Right cardiac atrium (tissue), 5 donors: ENCODE measurements around the gene INAFM1. TPM values are rescaled to one million over a fixed set of nuclear protein-coding genes. Genes with fewer than 3 reads are reported as not detected.
"Not testable (repeated sequence)": the region's sequence is repeated elsewhere in the genome, so short reads cannot be mapped to it uniquely, and the experiment has no call there.

Experiments used
- ATAC-seq, 2 donors: fragments of 200-7000 bp; cut with Tn5 transposase; one replicate each; pipeline versions ENCODE4 v1.8.0 to v1.9.1; 2020; ENCODE audit warnings: moderate library complexity in 2 of 2, mild to moderate bottlenecking in 1 of 2
- DNase-seq, 3 donors: peaks; one replicate each; pipeline ENCODE4 v3.0.0-alpha.2; 2020
- H3K27ac ChIP-seq: one replicate; pipeline ENCODE4 v1.5.1; 2013; ENCODE audit warnings: mild to moderate bottlenecking, low read length, control low read depth, moderate library complexity
- H3K27me3 ChIP-seq: one replicate; pipeline ENCODE4 v1.6.1; 2013; ENCODE audit not compliant: control insufficient read depth, insufficient read depth
- H3K4me1 ChIP-seq: one replicate; pipeline ENCODE4 v1.6.1; 2013; ENCODE audit warnings: low read length; ENCODE audit not compliant: control insufficient read depth, insufficient read depth
- H3K4me3 ChIP-seq: one replicate; pipeline ENCODE4 v1.5.1; 2013; ENCODE audit warnings: low read length, control low read depth
- H3K9me3 ChIP-seq: one replicate; pipeline ENCODE4 v1.6.1; 2013; ENCODE audit warnings: low read length; ENCODE audit not compliant: control insufficient read depth
- WGBS: extraction: QIAGEN DNeasy Blood & Tissue Kit; methylation state at CpG from one replicate; pipeline ENCODE4 v1.1.7; 2013; 5-methylcytosine and 5-hydroxymethylcytosine counted together
- intact Hi-C, 4 donors: fragments of 100-400 bp; cut with DNase I; formaldehyde crosslinking; loops; one replicate each; pipeline versions ENCODE4 v1.11.0 to v1.14.0; 2022 to 2023
- polyA plus RNA-seq: library from polyadenylated mRNA; stranded (reverse); fragments of 200-250 nt; gene quantifications from one replicate; pipeline ENCODE4 v1.2.3, GENCODE V29; 2013
- total RNA-seq, 4 donors: library from RNA; stranded (reverse); fragmentation: NEBNext Ultra II Directional; extraction: Animal tissue kit (Norgen Biotek cat#: 25700); gene quantifications; one replicate each; pipeline ENCODE4 v1.2.1, GENCODE V29; 2021
- donor health status: healthy with polysubstance abuse.
- donor health status: DM: no; HTN: yes; CAD: no.
- donor health status: DM: no; HTN: no; CAD: no.
- donor health status: DM: no; HTN: yes; CAD: no; lungs with severe emphysema.
- donor health status: DM: yes; HTN: yes; CAD: no.

INAFM1 gene
- total and polyA plus RNA-seq, 5 donors = 7.0 to 16.9 (median 14.1) TPM

DNA sequence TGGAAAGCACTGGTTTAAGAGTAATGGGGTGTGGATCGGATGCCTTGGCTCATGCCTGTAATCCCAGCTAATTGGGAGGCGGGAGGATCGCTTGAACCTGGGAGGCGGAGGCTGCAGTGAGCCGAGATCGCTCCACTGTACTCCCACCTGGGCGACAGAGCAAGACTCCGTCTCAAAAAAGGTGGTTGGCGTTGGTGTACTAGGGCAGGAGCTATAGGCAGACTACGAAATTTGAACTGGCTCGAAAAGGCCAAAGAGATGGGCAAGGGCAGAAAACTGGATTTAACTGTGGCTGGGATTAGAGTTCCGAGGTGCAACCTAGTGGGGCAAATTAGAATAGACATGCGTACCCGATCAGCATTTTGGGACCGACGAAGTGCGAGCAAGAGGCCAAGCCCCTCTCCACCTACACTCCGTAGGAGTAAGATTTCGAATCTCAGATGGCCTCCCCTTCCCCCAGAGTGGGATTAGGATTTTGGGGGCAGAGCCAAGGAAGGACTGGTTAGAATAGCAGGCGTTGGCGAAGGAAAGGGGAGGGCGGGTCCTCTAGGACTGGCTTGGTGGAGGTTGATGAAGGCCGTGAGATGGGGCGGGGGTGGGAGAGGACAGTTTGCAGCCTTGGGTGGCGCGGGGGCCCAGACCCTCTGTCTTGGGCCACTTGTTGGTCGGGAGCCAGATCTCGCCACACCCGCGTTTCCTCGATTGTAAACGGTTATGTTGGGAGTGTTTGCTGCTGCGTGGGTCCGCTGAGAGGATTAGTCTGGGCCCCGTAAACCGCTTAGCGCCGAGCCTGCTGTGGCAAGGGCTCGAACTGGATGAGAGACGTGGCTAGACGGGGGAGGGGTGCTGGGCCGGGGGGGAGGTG, 2.0 kb upstream of the INAFM1 start:
- Histone ChIP-seq H3K4me1 (no peaks in the 10 kb centered on the region), H3K27ac (peak overlapping the region; percentile 94), H3K9me3 (no peaks in the 10 kb centered on the region), H3K4me3 (peak overlapping the region; percentile 61), H3K27me3 (no peaks in the 10 kb centered on the region)
- intact Hi-C loops = no loop called here
- ATAC-seq (peak in 1 of 2 donors; percentile 0), DNase-seq (peak; percentile 63 to 84 (median 82))
- 30% methylated on average over 42 of the region's 42 CpGs for WGBS

DNA sequence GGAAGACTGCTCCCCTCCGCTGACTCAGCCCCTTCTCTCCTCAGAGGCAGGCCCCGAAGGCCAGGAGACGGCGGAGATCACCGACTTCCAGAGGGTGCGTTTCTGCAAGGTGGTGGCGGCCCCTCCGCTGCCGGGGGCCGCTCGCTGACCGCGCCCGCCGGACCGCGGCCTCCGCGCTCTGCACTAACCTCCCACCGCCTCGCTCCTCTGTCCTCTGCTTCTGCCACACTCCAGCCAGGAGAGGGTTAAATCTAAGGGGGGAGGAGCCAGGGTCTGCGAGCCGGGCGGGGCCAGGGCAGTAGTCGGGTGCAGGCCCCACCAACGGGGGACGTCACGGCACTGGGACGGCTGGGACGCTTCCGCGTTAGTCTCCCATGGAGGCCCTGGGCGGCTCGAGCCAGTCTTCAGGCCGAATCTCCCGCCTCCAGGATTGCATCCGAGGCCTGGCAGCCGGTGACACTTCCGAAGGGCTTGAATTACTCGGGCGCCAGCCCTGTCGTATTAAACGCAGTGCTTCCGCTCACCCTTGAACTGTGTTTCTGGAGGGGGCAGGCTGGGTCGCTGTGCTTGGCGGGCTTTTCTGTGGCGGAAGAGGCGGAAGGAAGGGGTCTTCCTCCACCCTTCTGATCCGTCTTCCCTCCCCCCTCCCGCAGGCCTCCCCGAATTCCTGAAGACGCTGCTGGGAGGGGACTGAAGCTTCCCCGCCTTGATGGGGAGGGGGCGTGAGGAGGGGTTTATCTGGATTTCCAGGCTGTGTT, 1.2 kb upstream of the INAFM1 start:
- H3K27me3 ChIP-seq = no peaks in the 10 kb centered on the region
- intact Hi-C loops = no loop called here
- peak overlapping the region; percentile 61 for H3K4me3 ChIP-seq
- H3K4me1 ChIP-seq = no peaks in the 10 kb centered on the region
- H3K27ac ChIP-seq = peak overlapping the region; percentile 94
- WGBS = under 1% methylated on average over 54 of the region's 54 CpGs
- no peaks in the 10 kb centered on the region for H3K9me3 ChIP-seq
- peak; percentile 86 for ATAC-seq
- DNase-seq = peak; percentile 95 to 98 (median 97)

DNA sequence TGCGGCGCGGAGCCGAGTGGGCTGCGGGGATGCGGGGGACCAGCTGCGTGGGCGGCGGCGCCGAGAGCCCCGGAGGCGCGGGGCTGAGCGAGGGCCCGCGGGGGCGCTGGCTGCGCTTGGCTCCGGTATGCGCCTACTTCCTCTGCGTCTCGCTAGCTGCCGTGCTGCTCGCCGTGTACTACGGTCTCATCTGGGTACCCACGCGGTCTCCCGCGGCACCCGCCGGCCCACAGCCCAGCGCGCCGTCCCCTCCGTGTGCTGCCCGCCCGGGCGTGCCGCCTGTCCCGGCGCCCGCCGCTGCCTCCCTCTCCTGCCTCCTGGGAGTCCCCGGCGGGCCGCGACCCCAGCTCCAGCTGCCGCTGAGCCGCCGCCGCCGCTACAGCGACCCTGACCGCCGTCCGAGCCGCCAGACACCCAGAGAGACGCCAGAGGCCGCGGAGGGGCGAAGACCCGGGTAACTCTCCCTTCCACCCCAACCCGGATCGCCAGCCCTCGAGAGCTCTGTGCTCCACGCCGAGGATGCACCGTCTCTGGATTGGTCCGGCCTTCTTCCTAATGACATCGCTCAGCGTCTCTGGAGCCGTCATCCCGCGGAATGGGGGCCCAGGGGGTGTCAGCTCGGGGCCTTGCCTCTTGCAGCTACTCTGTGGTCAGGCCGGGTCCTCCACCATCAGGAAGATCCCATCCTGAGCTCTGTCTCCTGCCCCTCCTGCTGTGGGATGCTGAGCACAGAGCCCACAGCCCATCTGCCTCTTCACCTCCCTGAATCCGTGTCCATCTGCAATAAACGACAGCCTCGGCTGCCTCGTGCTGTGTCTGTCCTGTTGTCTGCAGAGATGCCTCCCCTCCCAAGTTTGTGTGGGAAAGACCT, 441 bp downstream of the INAFM1 start:
- ATAC-seq (peak; percentile 0 to 1), DNase-seq (peak in 2 of 3 donors; percentile 63 to 79)
- intact Hi-C loops = loop anchor here in 1 of 4 donors (5.0 kb wide), 1 partner anchor 427 kb away; no protein-coding TSS in a partner anchor
- peak overlapping the region; percentile 61 for H3K4me3 ChIP-seq
- H3K9me3 ChIP-seq = no peaks in the 10 kb centered on the region
- H3K27me3 ChIP-seq = no peaks in the 10 kb centered on the region
- WGBS = 5% methylated on average over 81 of the region's 82 CpGs
- peak overlapping the region; percentile 27 for H3K27ac ChIP-seq
- H3K4me1 ChIP-seq = no peaks in the 10 kb centered on the region

DNA sequence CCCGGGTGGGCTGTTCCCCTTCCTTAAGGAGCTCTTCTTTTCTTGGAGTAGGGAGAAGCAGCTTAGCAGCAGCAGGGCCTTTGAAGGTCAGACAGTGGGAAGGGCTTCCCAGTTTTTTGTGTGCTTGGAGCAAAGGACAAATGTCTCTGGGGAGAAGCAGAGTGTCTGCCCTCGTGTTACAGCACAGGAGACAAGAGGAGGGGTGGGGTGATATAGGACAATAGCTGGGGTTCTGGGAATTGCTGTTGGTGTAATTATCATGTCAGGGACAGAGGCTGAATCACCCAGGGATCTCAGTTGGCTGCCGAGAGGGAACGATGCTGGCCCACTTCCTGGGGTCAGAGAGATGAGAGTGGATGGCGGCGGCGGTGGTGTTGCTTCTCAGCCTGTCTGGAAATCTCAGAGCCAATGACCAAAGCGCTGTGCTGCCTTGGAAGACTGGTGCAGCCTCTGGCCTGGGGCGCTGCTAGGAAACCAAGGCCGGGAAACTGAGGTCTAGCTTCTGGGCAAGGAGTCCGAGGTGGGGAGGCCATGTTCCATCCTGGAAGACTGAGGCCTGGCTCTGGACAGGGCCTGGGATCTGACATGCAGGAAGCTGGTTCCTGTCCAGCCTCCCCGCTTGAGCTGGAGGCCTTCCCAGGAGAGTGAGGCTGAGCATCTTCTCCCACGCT, 1.2 kb downstream of the INAFM1 start:
- Histone ChIP-seq H3K9me3 (no peaks in the 10 kb centered on the region), H3K27ac (peak overlapping the region; percentile 27), H3K4me3 (no peak overlapping the region), H3K4me1 (no peaks in the 10 kb centered on the region), H3K27me3 (no peaks in the 10 kb centered on the region)
- WGBS = 42% methylated on average over 13 of the region's 13 CpGs
- intact Hi-C loops = loop anchor here in 1 of 4 donors (5.0 kb wide), 1 partner anchor 426 kb away; no protein-coding TSS in a partner anchor
- ATAC-seq (peak in 1 of 2 donors; percentile 1), DNase-seq (peak; percentile 68 to 83 (median 82))

DNA sequence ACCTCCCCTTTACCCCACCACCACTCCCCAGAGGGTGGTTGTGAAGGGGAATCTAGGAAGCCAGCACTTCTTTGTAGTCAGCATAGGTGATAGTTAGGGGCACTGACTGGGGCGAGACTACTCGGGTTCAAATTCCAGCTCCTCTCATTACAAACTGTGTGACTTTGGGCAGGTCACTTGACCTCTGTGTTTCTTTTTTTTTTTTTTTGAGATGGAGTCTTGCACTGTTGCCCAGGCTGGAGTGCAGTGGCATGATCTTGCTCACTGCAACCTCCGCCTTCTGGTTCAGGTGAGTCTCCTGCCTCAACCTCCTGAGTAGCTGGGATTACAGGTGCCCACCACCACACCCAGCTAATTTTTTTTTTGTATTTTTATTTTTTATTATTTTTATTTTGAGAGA, 1.8 kb downstream of the INAFM1 start:
- H3K4me1 ChIP-seq, H3K4me3 ChIP-seq, H3K27me3 ChIP-seq, H3K27ac ChIP-seq, H3K9me3 ChIP-seq, DNase-seq, ATAC-seq: not testable (repeated sequence)
- WGBS = 86% methylated on average over 3 of the region's 3 CpGs
- intact Hi-C loops = loop anchor here in 1 of 4 donors (5.0 kb wide), 1 partner anchor 426 kb away; no protein-coding TSS in a partner anchor

DNA sequence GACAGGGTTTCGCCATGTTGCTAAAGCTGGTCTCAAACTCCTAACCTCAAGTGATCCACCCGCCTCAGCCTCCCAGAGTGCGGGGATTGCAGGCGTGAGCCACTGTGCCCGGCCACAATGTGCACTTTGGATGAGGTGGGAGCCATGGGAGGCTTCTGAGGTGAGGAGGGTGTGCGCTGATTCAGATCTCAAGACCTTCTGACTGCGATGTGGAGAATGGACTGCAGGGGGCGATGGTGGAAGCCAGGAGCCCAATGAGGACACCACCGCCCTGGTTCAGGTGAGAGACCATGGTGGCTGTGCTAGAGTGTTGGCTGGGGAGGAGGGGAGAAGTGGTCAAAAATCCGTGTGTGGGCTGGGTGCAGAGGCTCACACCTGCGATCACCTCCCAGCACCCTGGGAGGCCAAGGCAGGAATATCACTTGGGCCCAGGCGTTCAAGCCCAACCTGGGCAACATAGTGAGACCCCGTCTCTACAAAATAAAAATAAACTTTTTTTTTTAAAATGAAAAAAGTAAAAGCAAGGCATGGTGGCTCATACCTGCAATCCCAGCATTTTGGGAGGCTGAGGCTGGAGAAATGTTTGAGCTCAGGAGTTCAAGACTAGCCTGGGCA, 5.6 kb downstream of the INAFM1 start:
- peak in 1 of 3 donors; percentile 74 for DNase-seq

DNA sequence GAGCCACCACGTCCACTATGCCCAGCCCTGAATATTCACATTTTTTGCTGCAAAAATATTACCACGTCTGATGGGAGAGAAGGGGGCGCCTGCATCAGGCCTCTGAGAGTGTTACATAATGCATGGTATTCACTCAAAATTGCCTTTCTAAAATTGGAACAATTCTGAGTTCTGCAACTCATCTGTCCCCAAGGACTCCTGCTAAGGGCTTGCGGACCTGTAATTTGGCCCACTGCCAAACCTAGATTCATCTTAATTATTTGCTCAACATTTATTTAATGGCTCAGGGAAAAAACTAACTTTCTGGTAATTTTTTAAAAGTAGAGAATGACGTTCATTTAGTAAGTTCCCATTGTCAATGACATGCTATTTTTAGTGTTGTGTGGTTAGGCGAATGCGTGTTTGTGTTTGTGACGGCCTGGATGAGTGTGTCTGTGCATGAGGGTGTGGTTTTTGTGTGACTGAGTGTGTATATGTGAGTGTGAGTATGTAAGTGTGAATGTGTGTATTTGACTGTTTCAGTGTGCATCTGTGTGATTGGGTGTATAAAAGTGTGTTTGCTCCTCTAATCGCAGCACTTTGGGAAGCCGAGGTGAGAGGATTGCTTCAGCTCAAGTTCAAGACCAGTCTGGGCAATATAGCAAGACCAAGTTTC, 8.8 kb downstream of the INAFM1 start:
- Histone ChIP-seq H3K4me1 (no peaks in the 10 kb centered on the region), H3K27ac (no peak overlapping the region), H3K9me3 (no peaks in the 10 kb centered on the region), H3K4me3 (no peak overlapping the region), H3K27me3 (no peaks in the 10 kb centered on the region)
- DNase-seq (no peak), ATAC-seq (no peak)
- 71% methylated on average over 10 of the region's 10 CpGs for WGBS
- intact Hi-C loops = no loop called here

More for the DNA sequence above, 5.6 kb downstream of the INAFM1 start:
- H3K4me3 ChIP-seq = no peak overlapping the region
- H3K9me3 ChIP-seq = no peaks in the 10 kb centered on the region
- no peaks in the 10 kb centered on the region for H3K4me1 ChIP-seq
- 90% methylated on average over 13 of the region's 13 CpGs for WGBS
- intact Hi-C loops = no loop called here
- H3K27me3 ChIP-seq = no peaks in the 10 kb centered on the region
- H3K27ac ChIP-seq = no peak overlapping the region
- no peak for ATAC-seq

DNA sequence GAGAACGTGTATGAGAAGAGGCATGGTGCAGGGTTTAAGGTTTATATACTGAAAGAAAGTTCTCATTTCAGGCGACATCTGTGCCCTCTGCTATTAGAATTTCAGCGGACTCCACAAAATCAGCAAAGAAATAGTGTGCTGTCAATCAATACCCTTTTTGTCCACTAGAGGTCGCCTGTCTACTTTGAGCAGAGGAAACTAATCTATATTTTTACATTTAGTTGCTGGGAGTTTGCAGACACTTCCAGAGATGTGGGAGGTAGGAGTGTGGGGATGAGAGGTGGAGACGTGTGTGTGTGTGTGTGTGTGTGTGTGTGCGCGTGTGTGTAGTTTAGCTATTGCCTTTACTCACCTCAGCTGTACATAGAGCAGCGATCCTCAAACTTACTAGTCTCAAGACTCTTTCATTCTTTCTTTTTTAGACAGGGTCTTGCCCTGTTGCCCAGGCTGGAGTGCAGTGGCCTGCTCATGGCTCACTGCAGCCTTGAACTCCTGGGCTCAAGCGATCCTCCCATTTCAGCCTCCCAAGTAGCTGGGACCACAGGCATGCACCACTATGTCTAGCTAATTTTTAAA, 9.7 kb downstream of the INAFM1 start:
- no peak overlapping the region for H3K27ac ChIP-seq
- 30% methylated on average over 9 of the region's 9 CpGs for WGBS
- no peaks in the 10 kb centered on the region for H3K27me3 ChIP-seq
- no peak overlapping the region for H3K4me3 ChIP-seq
- no peaks in the 10 kb centered on the region for H3K9me3 ChIP-seq
- DNase-seq (no peak), ATAC-seq (peak in 1 of 2 donors; percentile 30)
- intact Hi-C loops = no loop called here
- no peaks in the 10 kb centered on the region for H3K4me1 ChIP-seq

DNA sequence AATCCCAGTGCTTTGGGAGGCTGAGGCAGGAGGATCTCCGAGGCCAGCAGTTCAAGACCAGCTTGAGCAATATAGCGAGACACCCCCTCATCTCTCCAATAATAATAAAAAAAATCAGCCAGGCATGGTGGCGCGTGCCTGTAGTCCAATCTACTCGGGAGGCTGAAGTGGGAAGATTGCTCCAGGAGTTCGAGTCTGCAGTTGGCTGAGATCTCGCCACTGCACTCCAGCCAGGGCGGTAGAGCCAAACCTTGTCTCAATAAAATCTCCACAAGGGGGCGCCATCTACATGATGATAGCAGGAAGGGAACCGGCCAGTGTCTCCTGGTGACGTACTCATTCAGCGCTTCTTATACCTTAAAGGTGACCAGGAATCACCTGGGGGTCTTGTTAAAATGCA, 21.4 kb downstream of the INAFM1 start:
- no peak overlapping the region for H3K4me3 ChIP-seq
- intact Hi-C loops = loop anchor here (2.0 to 10.0 kb wide), 4 partner anchors 95 to 409 kb away; no protein-coding TSS in a partner anchor
- no peaks in the 10 kb centered on the region for H3K9me3 ChIP-seq
- no peak overlapping the region for H3K27ac ChIP-seq
- ATAC-seq (peak; percentile 57 to 82), DNase-seq (peak; percentile 42 to 72 (median 68))
- H3K27me3 ChIP-seq = no peaks in the 10 kb centered on the region
- H3K4me1 ChIP-seq = no peaks in the 10 kb centered on the region
- WGBS = 26% methylated on average over 12 of the region's 12 CpGs
